ENCODE measurements around the gene RPL12.

- TF ChIP-seq POLR2AphosphoS5 (IDR thresholded peaks at IDR 0.05; ENCODE audit: insufficient read depth in 1 of 2, low read depth in 1 of 2) (no peak), CTCF (IDR thresholded peaks at IDR 0.05) (no peak), POLR2A (IDR thresholded peaks at IDR 0.05) (no peak)
Measured at GRCh38 chr9:127399736-127400269, 51.4 kb downstream of the RPL12 start.
